GM12872 (cell line): ENCODE data around the gene FAM3C.
A peak's percentile ranks its signal among the peaks of the same experiment; 100 is the strongest.

Source experiments
- TF ChIP-seq, protein P1 (sequence below): IDR thresholded peaks from 3 replicates; pipeline ENCODE4 v1.5.1; 2011; ENCODE audit warnings: low read depth, mild to moderate bottlenecking, low read length, moderate library complexity; ENCODE audit not compliant: insufficient read depth

FAM3C gene

GRCh38 chr7:121352323-121352722 is 43.8 kb downstream of the FAM3C start:
- TF ChIP-seq, protein P1, sequence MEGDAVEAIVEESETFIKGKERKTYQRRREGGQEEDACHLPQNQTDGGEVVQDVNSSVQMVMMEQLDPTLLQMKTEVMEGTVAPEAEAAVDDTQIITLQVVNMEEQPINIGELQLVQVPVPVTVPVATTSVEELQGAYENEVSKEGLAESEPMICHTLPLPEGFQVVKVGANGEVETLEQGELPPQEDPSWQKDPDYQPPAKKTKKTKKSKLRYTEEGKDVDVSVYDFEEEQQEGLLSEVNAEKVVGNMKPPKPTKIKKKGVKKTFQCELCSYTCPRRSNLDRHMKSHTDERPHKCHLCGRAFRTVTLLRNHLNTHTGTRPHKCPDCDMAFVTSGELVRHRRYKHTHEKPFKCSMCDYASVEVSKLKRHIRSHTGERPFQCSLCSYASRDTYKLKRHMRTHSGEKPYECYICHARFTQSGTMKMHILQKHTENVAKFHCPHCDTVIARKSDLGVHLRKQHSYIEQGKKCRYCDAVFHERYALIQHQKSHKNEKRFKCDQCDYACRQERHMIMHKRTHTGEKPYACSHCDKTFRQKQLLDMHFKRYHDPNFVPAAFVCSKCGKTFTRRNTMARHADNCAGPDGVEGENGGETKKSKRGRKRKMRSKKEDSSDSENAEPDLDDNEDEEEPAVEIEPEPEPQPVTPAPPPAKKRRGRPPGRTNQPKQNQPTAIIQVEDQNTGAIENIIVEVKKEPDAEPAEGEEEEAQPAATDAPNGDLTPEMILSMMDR = no peak

DNA sequence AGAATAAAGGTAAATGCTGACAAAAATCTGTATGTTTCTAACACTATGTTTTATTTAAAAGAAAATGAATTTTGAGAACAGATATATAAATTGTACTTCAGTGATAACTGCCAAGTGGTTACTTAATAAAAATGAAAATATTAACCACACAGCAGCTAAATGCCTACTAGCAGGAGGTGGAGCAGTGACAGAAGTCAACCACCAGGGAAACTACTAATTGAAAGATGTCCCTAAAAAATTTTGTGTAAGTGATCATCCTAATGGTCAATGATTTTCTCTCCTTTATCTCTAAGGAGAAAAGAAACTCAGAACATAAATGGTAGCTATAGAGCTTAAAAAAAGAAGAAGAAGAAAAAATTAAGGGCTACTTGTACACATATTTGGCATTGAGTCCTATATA is 44.4 kb downstream of the FAM3C start:
- TF ChIP-seq, protein P1 = peak; percentile 4; the same call in 1 of the 3 replicates

- TF ChIP-seq, protein P1 = no peak
These were observed 51.6 kb downstream of the FAM3C start for GRCh38 chr7:121344497-121344896.

GRCh38 chr7:121344093-121344492 is 52.0 kb downstream of the FAM3C start:
- TF ChIP-seq, protein P1 = no peak

DNA sequence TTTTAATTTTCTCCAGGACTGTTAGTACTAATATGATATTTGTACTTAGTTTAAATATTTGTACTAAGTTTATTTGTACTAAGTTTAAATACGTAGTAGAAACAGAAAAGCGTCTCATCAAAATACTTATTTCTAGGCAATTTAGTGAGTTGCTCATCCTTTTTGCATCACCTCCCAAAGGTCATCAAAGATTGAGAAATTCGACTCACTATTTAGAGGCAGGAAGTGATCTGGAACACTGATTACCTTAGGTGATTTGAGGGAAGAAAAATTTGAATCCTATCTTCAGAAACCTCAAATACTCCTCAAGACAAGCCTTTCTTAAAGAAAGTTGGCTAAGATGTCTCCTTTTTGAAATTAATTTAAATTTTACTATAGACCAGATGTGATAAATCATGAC is 52.8 kb downstream of the FAM3C start:
- TF ChIP-seq, protein P1 = no peak

DNA sequence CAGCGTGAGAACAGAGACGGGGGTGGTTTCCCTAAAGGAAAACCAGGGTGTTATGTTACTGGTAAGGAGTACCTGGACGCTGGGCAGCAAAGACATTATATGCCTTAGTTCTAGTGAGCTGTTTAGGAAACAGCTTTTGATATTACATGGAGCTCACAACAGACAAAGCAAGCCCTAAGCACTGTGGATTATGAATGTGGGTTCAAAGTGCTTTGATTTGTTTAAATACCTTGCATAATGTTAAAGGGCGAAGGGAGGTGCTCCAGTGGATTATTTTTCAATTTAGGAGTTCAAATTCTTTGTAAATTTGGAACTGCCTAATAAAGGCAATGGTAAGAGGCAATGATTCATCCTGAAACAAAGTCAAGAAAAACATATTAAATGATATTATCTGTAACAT is 53.5 kb downstream of the FAM3C start:
- TF ChIP-seq, protein P1 = no peak

DNA sequence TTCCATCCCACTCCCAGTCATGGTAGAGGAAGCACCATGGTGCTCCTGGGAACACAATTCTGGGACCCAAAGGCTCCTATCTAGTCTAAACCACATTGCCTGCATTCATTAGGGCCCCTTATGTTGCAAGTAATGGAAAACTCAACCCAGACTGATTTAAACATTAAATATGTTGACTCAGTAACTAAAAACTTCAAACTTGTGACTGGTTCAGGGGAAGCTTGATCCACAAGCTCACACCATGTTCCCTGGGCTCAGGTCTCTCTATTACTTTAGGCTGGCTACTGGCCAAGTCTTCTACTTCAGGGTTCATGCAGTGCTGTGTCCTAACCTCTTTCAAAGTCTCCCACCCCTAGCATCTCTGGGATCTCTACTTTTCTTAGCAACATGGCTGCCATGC is 54.2 kb downstream of the FAM3C start:
- TF ChIP-seq, protein P1 = no peak

DNA sequence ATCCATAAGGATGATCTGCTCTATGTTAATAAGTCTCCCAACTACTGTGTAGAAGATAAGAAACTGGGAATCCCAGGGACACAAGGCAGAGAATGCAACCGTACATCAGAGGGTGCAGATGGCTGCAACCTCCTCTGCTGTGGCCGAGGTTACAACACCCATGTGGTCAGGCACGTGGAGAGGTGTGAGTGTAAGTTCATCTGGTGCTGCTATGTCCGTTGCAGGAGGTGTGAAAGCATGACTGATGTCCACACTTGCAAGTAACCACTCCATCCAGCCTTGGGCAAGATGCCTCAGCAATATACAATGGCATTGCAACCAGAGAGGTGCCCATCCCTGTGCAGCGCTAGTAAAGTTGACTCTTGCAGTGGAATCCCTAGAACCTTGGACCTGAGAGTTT is 57.0 kb downstream of the FAM3C start:
- TF ChIP-seq, protein P1 = no peak
